Uterus (tissue), 4 donors: ENCODE results near the gene SLC25A29. TPM values are rescaled to one million over a fixed set of nuclear protein-coding genes. Genes with fewer than 3 reads are reported as not detected.

Experiments
- DNase-seq, 2 donors: peaks; one replicate each; pipeline ENCODE4 v3.0.0-alpha.2; 2019 to 2020
- H3K27ac ChIP-seq, 2 donors: fragments of 200-600 bp; sonication (generic); 1 replicate in 1 of 2; 2 replicates in 1 of 2; pipeline ENCODE4 v1.5.1; 2016 to 2018
- H3K27me3 ChIP-seq, 2 donors: fragments of 200-600 bp; sonication (generic); one replicate each; pipeline ENCODE4 v1.5.1; 2018 to 2019; ENCODE audit warnings: control low read depth in 1 of 2
- H3K36me3 ChIP-seq, 2 donors: fragments of 200-600 bp; sonication (generic); one replicate each; pipeline ENCODE4 v1.5.1; 2019; ENCODE audit warnings: control low read depth in 1 of 2
- H3K4me1 ChIP-seq, 2 donors: fragments of 200-600 bp; sonication (generic); one replicate each; pipeline ENCODE4 v1.5.1; 2018 to 2019; ENCODE audit warnings: control low read depth in 1 of 2
- H3K4me3 ChIP-seq, 2 donors: fragments of 200-600 bp; sonication (generic); 1 replicate in 1 of 2; 2 replicates in 1 of 2; pipeline ENCODE4 v1.5.1; 2018 to 2019; ENCODE audit warnings: mild to moderate bottlenecking in 1 of 2
- H3K9me3 ChIP-seq, 2 donors: fragments of 200-600 bp; sonication (generic); one replicate each; pipeline ENCODE4 v1.5.1; 2019; ENCODE audit warnings: control low read depth in 1 of 2
- CTCF ChIP-seq, 4 experiments: fragments of 200-600 bp in 2 of 4; fragments of 450-650 bp in 2 of 4; sonication (generic) in 2 of 4; IDR thresholded peaks; one replicate each; pipeline ENCODE4 v1.5.1; 2016 to 2019; ENCODE audit warnings: antibody characterized with exemption in 4 of 4, mild to moderate bottlenecking in 2 of 4, moderate library complexity in 1 of 4
- POLR2A ChIP-seq, 2 donors: fragments of 450-650 bp; IDR thresholded peaks; one replicate each; pipeline ENCODE4 v1.6.1; 2016; ENCODE audit warnings: antibody characterized with exemption in 2 of 2, mild to moderate bottlenecking in 1 of 2, moderate library complexity in 1 of 2
- intact Hi-C: fragments of 100-400 bp; cut with DNase I; formaldehyde crosslinking; loops from one replicate; pipeline ENCODE4 v1.15.1; 2023; ENCODE audit warnings: low total_unique reads
- total RNA-seq, 4 donors: library from RNA; depleted of rRNA in 3 of 4; stranded (reverse); fragments of >200 nt in 3 of 4; gene quantifications; one replicate each; pipeline versions ENCODE4 v1.1.0 to v1.2.4, GENCODE V29; 2014 to 2023
- donor health status: DM: yes; HTN: yes; CAD: no.

The SLC25A29 gene
- total RNA-seq, 4 donors from 2014 or later, result 16.2 to 850 (median 60.1) TPM

- Histone ChIP-seq H3K9me3 (no peaks in the 10 kb centered on the region), H3K4me1 (no peaks in the 10 kb centered on the region), H3K36me3 (no peaks in the 10 kb centered on the region), H3K27ac (no peak overlapping the region), H3K4me3 (no peak overlapping the region), H3K27me3 (no peaks in the 10 kb centered on the region)
- TF ChIP-seq CTCF (IDR thresholded peaks at IDR 0.05), result no peak
- no peak for TF ChIP-seq POLR2A (IDR thresholded peaks at IDR 0.05)
- intact Hi-C loops, result no loop called here
- DNase-seq, result no peak
Observed at GRCh38 chr14:100330388-100330931, 24.2 kb upstream of the SLC25A29 start.

- no peak for TF ChIP-seq POLR2A (IDR thresholded peaks at IDR 0.05)
- TF ChIP-seq CTCF (IDR thresholded peaks at IDR 0.05), result no peak
Observed at GRCh38 chr14:100330007-100330344, 23.7 kb upstream of the SLC25A29 start.

GRCh38 chr14:100329233-100330006 lies 23.2 kb upstream of the SLC25A29 start:
- DNase-seq, result no peak
- Histone ChIP-seq H3K27me3 (no peaks in the 10 kb centered on the region), H3K9me3 (no peaks in the 10 kb centered on the region), H3K27ac (no peak overlapping the region), H3K4me3 (no peak overlapping the region), H3K36me3 (no peaks in the 10 kb centered on the region), H3K4me1 (no peaks in the 10 kb centered on the region)
- intact Hi-C loops, result no loop called here
- TF ChIP-seq CTCF (IDR thresholded peaks at IDR 0.05) (no peak), POLR2A (IDR thresholded peaks at IDR 0.05) (no peak)

More at GRCh38 chr14:100330007-100330344, 23.7 kb upstream of the SLC25A29 start:
- Histone ChIP-seq H3K27ac (no peak overlapping the region), H3K4me3 (no peak overlapping the region), H3K4me1 (no peaks in the 10 kb centered on the region), H3K27me3 (no peaks in the 10 kb centered on the region), H3K9me3 (no peaks in the 10 kb centered on the region), H3K36me3 (no peaks in the 10 kb centered on the region)
- intact Hi-C loops, result no loop called here
- no peak for DNase-seq

GRCh38 chr14:100328495-100329163 lies 22.4 kb upstream of the SLC25A29 start:
- H3K4me1 ChIP-seq, result no peaks in the 10 kb centered on the region
- H3K27ac ChIP-seq, result no peak overlapping the region
- intact Hi-C loops, result no loop called here

More at GRCh38 chr14:100328495-100329163, 22.4 kb upstream of the SLC25A29 start:
- no peak for DNase-seq
- TF ChIP-seq CTCF (IDR thresholded peaks at IDR 0.05), result no peak
- TF ChIP-seq POLR2A (IDR thresholded peaks at IDR 0.05), result no peak
- Histone ChIP-seq H3K4me3 (no peak overlapping the region), H3K9me3 (no peaks in the 10 kb centered on the region), H3K27me3 (no peaks in the 10 kb centered on the region), H3K36me3 (no peaks in the 10 kb centered on the region)
